ENCODE data around the gene ICOSLG.
A peak's percentile ranks its signal among the peaks of the same experiment; 100 is the strongest.
"Not testable (repeated sequence)": the region's sequence is repeated elsewhere in the genome, so short reads cannot be mapped to it uniquely, and the experiment has no call there.

Gene ICOSLG

GRCh38 chr21:44263768-44264167, 23.0 kb upstream of the ICOSLG start:
- FAIRE-seq, result no peak

GRCh38 chr21:44263221-44263760, 22.5 kb upstream of the ICOSLG start:
- FAIRE-seq, result no peak

- FAIRE-seq, result no peak
These were observed 21.8 kb upstream of the ICOSLG start for GRCh38 chr21:44262338-44263056.

- no peak for FAIRE-seq
These were observed 21.0 kb upstream of the ICOSLG start, which contains the start of gene DNMT3L for GRCh38 chr21:44261675-44262295. Gene DNMT3L, minus strand, starts transcription at chr21:44261897. Its CDS starts 638 bp downstream, at chr21:44261259.

- FAIRE-seq, result no peak
These were observed 20.3 kb upstream of the ICOSLG start for GRCh38 chr21:44260791-44261631.

GRCh38 chr21:44260066-44260465, 19.3 kb upstream of the ICOSLG start:
- no peak for FAIRE-seq

- FAIRE-seq, result no peak
These were observed 18.5 kb upstream of the ICOSLG start for GRCh38 chr21:44259082-44259705.

- no peak for FAIRE-seq
These were observed 17.4 kb upstream of the ICOSLG start for GRCh38 chr21:44258056-44258725.

- FAIRE-seq, result no peak
These were observed 14.8 kb upstream of the ICOSLG start for GRCh38 chr21:44255511-44255981.

GRCh38 chr21:44253832-44254710, 13.3 kb upstream of the ICOSLG start:
- FAIRE-seq, result no peak

- FAIRE-seq, result not testable (repeated sequence)
These were observed 8.7 kb upstream of the ICOSLG start for GRCh38 chr21:44249204-44250037.

GRCh38 chr21:44247904-44248303, 7.2 kb upstream of the ICOSLG start:
- FAIRE-seq, result not testable (repeated sequence)

GRCh38 chr21:44243980-44244379, 3.2 kb upstream of the ICOSLG start:
- FAIRE-seq, result not testable (repeated sequence)

- peak; percentile 21 for FAIRE-seq
These were observed 538 bp upstream of the ICOSLG start for GRCh38 chr21:44241281-44241680.

GRCh38 chr21:44240353-44240752, 390 bp downstream of the ICOSLG start:
- not testable (repeated sequence) for FAIRE-seq

GRCh38 chr21:44229561-44229960, 11.2 kb downstream of the ICOSLG start:
- not testable (repeated sequence) for FAIRE-seq

- not testable (repeated sequence) for FAIRE-seq
These were observed 12.6 kb downstream of the ICOSLG start for GRCh38 chr21:44228109-44228508.

- FAIRE-seq, result not testable (repeated sequence)
These were observed 13.1 kb downstream of the ICOSLG start for GRCh38 chr21:44227614-44228013.

GRCh38 chr21:44225605-44226004, 15.1 kb downstream of the ICOSLG start:
- FAIRE-seq, result not testable (repeated sequence)

GRCh38 chr21:44223334-44223733, 17.4 kb downstream of the ICOSLG start:
- FAIRE-seq, result not testable (repeated sequence)
